GM19351 (cell line): ENCODE measurements around the gene LRRC71.

Experiments used
- ATAC-seq: cut with Tn5 transposase; IDR thresholded peaks from one replicate; pipeline ENCODE4 v1.9.1; 2021; ENCODE audit warnings: mild to moderate bottlenecking, moderate library complexity; ENCODE audit not compliant: unreplicated experiment

Gene LRRC71

DNA sequence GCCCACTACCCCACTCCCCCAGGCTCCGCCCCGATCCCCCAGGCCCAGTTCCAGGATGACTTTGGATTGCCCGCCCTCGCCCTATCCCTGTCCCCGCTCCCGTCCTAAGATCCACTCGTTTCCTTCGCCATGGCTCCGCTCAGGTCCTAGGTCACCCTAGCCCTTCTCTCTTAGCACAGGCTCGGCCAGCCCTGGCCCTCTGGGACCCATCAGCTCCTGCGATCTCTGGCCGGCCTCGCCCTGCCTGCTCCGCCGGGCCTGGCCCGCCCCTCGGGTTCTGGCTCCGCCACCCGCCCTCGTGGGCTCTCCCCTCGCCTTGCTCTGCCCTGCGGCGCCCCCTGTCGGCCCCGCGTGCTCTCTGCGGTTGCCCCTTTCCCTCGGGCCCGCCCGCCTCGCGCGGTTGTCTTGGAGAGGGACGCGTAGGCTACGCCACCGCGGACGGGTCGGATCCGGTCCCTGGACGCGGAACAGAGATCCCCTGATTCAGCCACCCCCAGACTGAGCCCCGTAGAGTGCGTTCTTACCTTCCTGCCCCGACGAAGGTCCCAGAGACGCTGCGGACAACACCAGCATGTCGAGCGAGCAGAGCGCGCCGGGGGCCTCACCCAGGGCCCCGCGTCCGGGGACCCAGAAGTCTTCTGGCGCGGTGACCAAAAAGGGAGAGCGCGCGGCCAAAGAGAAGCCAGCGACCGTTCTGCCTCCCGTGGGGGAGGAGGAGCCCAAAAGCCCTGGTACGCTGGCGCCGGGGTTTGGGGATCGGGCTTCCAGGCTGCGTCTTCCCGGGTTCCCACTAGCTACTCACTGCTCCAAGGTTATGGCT is at the start of gene LRRC71:
TSS of gene LRRC71 (plus strand) at position 400 of the 820 bp plus-strand sequence. CDS start at position 572, 172 bp downstream.
- no peak for ATAC-seq

DNA sequence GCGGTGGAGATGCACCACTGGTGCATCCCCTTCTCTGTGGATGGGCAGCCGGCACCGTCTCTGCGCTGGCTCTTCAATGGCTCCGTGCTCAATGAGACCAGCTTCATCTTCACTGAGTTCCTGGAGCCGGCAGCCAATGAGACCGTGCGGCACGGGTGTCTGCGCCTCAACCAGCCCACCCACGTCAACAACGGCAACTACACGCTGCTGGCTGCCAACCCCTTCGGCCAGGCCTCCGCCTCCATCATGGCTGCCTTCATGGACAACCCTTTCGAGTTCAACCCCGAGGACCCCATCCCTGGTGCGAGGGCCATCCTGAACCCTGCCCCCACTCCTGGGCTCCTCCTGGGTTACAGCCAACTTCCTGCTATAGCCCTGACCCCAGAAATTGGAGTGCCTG is 46.8 kb upstream of the LRRC71 start:
- ATAC-seq = no peak

- no peak for ATAC-seq
Observed at GRCh38 chr1:156874142-156874541, 46.3 kb upstream of the LRRC71 start.

GRCh38 chr1:156874572-156875340 is 45.7 kb upstream of the LRRC71 start:
- ATAC-seq = no peak

DNA sequence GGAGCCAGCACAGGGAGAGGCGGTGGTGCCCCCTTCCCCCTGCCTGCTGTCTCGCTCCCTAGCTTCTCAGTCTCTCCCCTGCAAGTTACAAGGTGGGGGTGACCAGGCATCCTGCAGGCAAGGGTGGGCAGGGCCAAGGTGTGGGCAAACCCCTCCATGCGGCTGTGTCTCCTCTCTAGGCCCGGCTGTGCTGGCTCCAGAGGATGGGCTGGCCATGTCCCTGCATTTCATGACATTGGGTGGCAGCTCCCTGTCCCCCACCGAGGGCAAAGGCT is 45.2 kb upstream of the LRRC71 start:
- ATAC-seq = no peak

- no peak for ATAC-seq
Observed at GRCh38 chr1:156876281-156876680, 44.2 kb upstream of the LRRC71 start.

DNA sequence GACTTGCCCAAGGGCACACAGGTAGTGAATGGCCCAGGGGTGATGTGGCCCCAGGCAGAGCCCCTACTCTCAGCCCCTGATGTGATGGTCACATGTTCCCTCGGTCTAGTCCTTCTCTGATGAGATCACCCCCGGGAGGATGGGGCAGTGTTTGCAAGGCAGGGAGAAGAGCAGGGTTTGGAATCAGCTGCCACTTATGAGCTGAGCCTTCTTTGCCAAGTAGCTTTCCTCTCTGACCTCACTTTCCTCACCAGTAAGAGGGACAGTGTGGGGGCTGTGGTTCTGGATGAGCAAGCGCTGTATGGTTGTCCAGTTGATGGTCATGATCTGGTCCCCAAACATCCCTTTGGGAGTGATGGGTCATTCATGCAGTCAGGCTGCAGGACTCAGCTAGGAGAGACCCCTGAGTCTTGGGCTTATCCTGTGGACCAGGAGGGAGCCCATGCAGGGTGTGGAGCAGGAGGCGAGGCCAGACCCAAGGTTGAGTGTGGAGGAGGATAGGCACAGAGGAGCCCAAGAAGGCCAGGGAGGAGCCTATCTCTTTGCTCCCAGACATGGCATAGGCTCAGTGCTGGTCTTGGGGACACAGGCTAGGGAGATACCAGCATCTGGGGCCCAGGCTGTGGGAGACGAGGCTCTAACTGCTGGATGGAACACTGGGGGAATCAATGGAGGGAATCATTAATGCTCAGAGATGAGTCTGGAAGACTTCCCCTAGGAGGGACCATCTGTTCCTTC is 42.8 kb upstream of the LRRC71 start:
- ATAC-seq = no peak

DNA sequence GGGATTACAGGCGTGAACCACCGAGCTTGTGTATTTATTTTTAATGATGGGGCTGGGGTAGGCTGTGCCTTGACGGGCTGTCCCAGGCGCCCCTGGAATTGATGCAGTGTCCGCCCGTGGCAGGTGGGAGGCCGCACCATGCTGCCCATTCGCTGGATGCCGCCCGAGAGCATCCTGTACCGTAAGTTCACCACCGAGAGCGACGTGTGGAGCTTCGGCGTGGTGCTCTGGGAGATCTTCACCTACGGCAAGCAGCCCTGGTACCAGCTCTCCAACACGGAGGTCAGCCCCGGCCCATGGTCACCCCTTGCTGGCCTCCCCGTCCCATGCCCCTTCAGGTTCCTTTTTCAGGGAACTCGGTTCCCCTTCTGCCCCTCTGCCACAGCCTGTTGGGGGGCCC is 40.6 kb upstream of the LRRC71 start:
- no peak for ATAC-seq

DNA sequence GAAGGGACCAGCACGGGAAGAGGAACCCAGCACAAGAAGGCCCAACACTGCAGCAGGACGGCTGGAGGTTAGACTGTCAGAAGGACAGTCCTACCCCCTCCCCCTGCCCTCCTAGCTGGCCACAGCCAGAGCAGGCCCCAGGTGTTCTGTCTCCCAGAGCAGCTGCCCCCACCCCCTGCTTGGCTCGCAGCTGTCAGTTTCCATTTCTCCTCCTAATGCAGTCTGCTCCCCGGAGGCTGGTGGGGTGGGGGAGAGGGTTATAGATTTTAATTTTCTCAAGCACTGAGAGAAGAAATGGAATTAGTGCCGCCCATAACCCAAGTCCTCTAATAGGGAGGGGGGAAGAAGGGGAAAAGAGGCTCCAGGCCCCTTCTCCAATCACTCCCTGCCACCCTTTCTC is 40.0 kb upstream of the LRRC71 start:
- ATAC-seq = no peak

GRCh38 chr1:156881101-156881500 is 39.3 kb upstream of the LRRC71 start:
- ATAC-seq = no peak

DNA sequence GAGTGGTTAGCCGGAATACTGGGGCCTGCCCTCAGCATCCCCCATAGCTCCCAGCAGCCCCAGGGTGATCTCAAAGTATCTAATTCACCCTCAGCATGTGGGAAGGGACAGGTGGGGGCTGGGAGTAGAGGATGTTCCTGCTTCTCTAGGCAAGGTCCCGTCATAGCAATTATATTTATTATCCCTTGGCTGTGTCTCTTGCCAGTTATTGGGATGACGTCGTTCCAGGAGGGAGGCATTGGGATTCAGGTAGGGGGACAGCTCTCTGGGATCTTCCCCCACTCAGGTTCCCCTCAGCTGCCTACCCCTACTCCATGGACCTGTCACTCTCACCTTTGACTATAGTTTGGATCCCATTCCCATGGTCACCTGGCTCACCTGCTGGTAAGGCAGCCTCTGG is 38.8 kb upstream of the LRRC71 start:
- ATAC-seq = no peak

DNA sequence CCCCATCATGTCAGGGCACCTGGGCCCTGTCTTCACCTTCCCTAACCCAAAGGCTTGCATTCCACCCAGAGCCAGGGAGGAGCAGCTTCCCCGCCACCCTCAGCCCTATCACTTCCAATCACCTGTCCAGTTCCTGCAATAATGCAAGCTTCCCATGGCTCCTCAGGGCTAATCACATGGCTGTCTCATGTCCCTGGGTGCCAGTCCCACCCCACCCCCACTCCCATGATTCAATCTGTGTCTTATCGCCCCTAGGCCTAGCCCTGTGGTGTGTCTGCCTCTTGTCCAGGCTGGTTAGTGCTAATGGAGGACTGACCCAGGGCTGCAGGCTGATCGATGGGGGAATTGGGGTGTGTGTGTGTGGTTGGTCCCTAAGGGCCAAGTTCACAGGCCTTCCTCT is 37.9 kb upstream of the LRRC71 start:
- ATAC-seq = no peak

GRCh38 chr1:156883919-156884318 is 36.5 kb upstream of the LRRC71 start:
- no peak for ATAC-seq

DNA sequence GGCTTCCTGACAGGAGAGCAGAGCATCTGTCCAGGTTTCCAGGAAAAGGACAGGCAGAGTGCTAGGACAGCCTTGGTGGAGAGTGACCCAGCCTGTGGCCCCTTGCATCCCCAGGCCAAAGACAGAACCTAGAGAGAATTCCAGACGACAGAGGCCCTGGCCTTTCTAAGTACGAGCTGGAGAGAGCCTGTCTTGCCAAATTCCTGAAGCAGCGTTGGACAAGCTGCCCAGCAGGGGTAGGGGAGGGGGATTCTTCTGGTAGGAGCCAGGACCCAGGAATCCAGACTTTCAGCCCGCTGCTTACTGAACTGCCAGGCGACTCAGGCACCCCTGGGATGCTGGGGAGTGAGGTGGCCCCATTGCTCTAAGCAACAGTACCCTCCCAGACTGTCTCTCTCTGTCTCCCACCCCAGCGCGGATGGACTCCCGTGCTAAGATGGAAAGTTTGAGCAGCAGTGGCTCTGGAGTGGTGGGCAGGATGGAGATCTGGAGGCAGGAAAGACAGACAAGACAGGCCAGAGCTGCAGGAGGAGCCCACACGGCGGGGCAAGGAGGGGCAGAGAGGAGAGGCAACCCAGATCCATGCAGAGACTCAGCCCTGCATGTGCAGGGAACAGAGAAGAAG is 35.8 kb upstream of the LRRC71 start:
- ATAC-seq = no peak

DNA sequence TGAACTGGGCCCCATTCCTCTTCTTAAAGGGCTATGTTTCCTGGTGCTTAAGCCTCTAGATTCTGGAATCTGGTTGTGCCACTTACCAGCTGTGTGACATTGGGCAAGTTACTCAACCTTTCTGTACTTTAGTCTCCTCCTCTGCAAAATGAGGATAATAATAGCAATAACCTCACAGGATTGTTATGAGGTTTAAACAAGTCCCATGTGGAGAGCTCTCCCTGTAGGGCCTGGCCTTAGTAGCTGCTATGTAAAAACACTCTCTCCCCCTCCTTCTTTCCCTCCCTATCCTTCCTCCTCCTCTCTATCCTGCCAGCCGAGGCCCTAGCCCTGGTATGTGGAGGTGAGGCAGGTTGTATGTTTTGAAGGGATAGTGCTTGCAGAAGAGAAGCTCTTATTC is 35.1 kb upstream of the LRRC71 start:
- no peak for ATAC-seq

DNA sequence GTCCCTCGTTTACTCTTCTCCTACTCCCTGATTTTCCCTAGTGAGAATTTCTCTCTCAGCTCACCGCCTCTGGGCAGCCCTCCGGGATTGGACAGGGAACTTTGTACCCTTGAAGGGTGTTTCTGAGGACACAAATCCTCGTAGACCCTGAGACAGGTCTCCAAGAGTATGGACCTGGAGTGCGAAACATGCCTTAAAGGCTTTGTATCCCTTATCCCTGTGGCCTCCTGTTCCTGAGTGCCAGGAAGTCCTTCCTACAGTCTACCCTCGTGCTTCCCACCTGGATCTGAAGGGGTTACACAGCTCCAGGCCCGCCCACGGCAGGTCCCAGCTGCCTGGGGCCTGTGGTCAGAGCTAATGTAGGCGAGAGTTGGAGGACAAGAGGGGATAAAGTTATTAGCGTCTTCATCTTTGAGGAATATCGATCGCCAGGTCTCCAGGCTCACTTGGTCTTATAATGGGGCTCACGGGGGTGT is 34.5 kb upstream of the LRRC71 start:
- no peak for ATAC-seq

- ATAC-seq = no peak
Observed at GRCh38 chr1:156886583-156887281, 33.7 kb upstream of the LRRC71 start.

GRCh38 chr1:156887317-156887716 is 33.1 kb upstream of the LRRC71 start:
- ATAC-seq = no peak

GRCh38 chr1:156887734-156888133 is 32.7 kb upstream of the LRRC71 start:
- no peak for ATAC-seq

- no peak for ATAC-seq
Observed at GRCh38 chr1:156889802-156890580, 30.4 kb upstream of the LRRC71 start.
